NB4 (cell line): ENCODE measurements around the gene NINJ1.

Experiments
- POLR2A ChIP-seq: IDR thresholded peaks from 2 replicates; pipeline ENCODE4 v1.6.1; 2011; ENCODE audit warnings: mild to moderate bottlenecking; ENCODE audit not compliant: insufficient read length; ENCODE audit errors: extremely low read depth
- TF ChIP-seq, protein P1 (sequence below): IDR thresholded peaks from one replicate; pipeline ENCODE4 v1.5.1; 2012; ENCODE audit warnings: low read depth, low read length

DNA sequence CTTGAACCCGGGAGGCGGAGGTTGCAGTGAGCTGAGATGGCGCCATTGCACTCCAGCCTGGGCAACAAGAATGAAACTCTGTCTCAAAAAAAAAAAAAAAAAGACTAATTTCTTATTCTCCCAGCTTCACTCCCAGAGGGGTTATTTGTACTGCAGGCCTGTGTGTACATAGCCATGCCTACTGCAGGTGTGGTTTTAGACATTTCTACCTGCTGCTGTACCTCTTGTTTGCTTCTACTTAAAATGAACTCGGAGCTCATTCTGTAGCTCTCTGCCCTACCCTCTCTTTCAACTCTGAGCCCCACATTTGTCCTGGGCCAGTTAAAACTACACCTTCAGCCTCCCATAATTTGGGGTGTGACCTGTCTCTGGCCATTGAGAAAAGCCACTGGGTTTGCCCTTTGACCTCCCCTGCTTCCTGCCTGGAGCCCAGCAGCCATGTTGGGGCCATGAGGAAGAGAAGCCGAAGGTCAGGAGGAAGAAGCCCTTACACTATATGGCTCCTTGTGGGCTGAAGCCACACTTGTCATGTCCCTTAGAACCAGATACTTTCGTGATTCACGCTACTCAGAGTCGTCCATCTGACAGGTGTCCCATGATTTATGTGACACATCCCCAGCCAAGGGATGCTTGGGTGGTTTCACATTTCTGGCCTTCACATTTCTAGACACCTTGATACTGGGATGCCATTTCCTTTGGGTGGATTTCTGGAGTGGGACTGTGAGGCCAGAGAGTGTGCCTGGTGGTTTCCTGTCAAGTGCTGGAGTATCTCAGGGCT, 47.4 kb downstream of the NINJ1 start:
- TF ChIP-seq, protein P1, sequence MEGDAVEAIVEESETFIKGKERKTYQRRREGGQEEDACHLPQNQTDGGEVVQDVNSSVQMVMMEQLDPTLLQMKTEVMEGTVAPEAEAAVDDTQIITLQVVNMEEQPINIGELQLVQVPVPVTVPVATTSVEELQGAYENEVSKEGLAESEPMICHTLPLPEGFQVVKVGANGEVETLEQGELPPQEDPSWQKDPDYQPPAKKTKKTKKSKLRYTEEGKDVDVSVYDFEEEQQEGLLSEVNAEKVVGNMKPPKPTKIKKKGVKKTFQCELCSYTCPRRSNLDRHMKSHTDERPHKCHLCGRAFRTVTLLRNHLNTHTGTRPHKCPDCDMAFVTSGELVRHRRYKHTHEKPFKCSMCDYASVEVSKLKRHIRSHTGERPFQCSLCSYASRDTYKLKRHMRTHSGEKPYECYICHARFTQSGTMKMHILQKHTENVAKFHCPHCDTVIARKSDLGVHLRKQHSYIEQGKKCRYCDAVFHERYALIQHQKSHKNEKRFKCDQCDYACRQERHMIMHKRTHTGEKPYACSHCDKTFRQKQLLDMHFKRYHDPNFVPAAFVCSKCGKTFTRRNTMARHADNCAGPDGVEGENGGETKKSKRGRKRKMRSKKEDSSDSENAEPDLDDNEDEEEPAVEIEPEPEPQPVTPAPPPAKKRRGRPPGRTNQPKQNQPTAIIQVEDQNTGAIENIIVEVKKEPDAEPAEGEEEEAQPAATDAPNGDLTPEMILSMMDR, result no peak
- TF ChIP-seq POLR2A, result no peak
